GM21619 (cell line): ENCODE results near the gene ITGB6.
"Not testable (repeated sequence)": the region's sequence is repeated elsewhere in the genome, so short reads cannot be mapped to it uniquely, and the experiment has no call there.

Source experiments
- ATAC-seq: cut with Tn5 transposase; IDR thresholded peaks from one replicate; pipeline ENCODE4 v1.9.1; 2021; ENCODE audit not compliant: unreplicated experiment

The ITGB6 gene

GRCh38 chr2:160197587-160197986 lies 2.5 kb downstream of the ITGB6 start:
- no peak for ATAC-seq

DNA sequence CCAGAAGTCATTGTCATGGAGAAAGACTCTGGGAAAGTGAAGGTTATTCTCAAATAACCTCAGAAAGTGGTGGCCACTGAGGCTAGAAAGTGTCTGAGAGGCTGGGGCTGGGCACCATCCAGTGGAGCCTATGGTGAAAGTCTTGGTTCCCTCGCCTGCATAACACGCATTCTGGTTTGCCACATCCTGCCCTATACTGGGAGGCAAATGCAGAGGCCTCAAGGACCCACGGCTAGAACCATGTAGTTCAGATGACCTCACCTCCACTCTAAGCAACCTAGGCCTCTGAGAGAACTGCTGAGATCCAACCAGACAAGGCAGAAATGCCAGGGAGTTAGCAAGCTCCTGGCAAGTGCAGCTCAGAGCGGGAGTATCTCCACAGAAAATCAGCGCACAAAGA lies 5.1 kb downstream of the ITGB6 start:
- ATAC-seq, result no peak

GRCh38 chr2:160194351-160194750 lies 5.7 kb downstream of the ITGB6 start:
- no peak for ATAC-seq

DNA sequence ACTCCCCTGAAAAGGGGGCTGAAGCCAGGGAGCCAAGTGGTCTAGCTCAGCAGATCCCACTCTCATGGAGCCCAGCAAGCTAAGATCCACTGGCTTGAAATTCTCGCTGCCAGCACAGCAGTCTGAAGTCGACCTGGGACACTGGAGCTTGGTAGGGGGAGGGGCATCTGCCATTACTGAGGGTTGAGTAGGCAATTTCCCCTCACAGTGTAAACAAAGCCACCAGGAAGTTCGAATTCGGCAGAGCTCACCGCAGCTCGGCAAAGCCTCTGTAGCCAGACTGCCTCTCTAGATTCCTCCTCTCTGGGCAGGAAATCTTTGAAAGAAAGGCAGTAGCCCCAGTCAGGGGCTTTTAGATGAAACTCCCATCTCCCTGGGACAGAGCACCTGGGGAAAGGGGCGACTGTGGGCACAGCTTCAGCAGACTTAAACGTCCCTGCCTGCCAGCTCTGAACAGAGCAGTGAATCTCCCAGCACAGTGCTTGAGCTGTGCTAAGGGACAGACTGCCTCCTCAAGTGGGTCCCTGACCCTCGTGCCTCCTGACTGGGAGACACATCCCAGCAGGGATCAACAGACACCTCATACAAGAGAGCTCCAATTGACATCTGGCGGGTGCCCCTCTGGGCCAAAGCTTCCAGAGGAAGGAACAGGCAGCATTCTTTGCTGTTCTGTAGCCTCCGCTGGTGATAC lies 18.8 kb downstream of the ITGB6 start:
- ATAC-seq, result not testable (repeated sequence)

DNA sequence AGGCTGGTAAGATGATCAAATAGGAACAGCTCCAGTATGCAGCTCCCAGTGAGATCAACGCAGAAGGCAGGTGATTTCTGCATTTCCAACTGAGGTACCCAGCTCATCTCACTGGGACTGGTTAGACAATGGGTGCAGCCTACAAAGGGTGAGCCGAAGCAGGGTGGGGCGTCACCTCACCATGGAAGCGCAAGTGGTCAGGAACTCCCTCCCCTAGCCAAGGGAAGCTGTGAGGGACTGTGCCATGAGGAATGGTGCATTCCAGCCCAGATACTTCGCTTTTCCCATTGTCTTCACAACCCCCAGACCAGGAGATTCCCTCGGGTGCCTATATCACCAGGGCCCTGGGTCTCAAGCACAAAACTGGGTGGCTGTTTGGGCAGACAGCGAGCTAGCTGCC lies 19.4 kb downstream of the ITGB6 start:
- not testable (repeated sequence) for ATAC-seq

- ATAC-seq, result no peak
These were observed 19.9 kb downstream of the ITGB6 start for GRCh38 chr2:160180172-160180571.

DNA sequence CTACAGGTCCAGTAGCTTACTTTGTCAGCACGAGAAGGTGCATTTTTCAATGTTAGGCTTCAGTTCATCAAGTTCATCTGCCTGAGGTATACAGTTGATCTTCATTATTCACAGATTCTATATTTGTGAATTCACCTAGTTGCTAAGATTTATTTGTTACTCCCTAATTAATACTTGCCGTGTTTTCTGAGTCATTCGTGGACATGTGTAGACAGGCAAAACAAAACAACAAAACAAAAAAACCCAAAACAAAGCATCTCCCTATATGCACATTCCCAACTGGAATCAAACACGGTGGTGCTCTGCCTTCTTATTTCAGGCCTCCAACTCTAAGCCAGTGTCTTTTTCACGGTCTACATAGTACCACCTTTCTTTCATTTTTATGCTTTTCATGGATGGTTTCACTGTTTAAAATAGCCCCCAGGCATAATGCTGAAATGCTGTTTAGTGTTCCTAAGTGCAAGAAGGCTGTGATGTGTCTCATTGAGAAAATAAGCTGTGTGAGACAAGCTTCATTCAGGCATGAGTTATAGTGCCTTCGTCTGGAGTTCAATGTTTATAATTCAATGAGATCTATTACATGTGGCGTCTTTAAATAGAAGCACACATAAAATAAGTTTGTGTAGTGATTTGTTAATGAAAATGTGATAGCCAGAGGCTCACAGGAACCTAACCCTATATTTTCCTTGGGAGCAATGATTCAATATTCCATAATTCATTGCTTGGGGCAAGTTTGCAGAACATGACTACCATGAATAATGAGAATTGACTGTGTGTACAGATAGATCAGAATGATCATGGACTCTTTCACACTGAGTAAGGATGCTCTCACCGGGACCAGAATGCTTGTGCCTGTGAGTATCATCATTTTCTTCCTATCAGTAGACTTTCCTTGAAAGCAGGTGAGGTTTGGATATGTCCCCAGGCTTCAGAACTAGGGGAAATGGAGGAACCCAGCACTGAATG lies 24.6 kb downstream of the ITGB6 start:
- ATAC-seq, result no peak

GRCh38 chr2:160174322-160174721 lies 25.8 kb downstream of the ITGB6 start:
- ATAC-seq, result no peak

DNA sequence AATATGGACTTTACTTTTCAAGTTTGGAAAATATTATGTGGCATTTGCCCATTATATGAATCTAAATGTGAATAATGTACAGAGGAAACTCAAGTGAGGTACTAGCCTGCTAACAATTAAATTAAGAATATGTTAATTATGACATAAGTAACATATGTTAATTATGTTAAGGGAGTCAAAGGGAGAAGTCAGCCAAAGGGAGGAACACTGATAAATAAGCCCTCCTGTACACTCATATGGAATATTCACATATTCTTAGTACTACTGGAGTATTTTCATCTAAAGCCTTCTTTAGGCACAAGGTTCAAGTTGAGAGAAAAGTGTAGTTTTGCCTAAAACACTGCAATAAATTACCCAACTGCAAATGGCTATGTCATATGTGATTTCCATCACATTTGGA lies 30.1 kb downstream of the ITGB6 start:
- ATAC-seq, result no peak

DNA sequence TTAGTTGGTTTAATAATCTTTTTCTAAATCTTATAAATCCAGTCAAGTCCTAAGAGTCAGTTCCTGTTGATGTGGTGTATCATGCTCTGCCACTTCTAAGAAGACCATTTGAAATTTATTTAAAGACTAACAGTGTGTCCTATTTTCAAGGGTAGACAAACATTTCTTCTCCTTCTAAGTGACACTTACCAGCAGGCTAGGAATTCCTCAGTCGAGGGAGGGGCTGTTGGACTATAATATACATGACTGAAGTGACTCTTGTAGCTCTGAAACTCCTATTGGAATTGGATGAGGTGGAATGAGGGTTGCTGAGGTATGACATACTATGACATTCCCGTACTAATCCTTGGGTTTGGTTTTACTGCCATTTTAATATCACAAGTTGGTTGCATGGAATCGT lies 30.6 kb downstream of the ITGB6 start:
- no peak for ATAC-seq

- ATAC-seq, result no peak
These were observed 31.2 kb downstream of the ITGB6 start for GRCh38 chr2:160168878-160169277.

DNA sequence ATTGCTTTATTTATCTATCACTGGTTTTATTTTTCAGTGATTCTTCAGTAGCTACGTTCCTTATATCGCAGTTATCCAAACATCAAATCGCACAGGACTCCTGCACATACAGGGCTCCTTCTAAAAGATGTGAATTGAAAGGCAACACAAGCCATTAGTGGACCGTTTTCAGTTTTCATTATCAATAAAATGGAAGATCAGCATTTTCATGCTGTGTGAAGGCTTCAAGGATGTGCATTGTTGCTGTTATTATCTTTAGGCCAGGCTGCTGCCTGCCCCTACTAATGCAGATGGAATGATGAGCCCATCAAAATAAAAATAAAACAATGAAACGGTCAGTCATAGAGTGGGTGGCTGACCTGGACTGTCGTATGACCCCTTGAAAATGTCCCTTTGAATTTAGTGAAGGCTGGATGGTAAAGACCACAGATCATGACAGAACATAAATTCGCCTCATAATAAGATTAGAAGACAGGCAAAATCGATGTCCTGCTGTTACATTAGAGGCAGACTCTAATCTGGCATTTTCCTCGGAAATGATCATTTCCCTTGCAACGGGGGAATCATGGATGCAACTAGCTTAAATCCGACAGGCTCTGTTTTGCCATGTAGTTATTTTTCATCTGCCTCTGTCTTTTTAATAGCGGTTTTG lies 32.9 kb downstream of the ITGB6 start:
- no peak for ATAC-seq

DNA sequence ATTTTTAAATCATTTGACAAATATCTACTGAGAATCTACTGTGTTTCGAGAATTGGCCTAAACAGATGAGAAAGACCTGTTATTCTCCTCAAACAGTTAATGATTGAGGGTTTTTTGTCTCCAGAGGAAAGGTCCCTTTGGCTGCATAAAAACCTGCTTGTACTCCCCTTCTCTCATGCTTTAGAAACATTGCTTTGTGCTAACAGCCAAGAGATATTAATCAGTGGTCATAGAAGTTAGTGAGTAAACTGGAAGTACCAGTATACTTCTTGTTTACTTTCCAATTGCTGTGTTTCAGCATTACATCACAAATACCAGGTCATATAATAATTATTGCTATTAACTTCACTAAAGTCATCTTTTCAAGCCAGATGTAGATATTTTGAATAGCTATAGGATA lies 34.1 kb downstream of the ITGB6 start:
- ATAC-seq, result no peak

DNA sequence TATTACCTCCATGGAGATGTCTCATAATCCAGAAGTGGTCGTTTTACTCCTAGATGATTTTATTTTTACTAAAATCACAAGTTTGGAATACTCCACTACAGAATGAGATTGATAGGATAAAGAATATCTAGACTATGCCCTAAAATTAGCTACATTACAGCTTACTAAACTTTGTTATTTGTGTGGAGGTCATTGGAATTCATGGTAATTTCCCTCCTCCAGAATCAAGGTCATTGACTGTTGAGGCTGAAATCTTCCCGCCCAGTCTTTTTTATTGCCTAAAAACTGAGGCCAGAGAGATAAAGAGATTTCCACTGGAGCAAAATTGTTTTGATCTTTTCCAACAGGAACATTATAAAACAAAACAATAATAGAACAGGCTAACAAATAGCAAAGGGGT lies 35.0 kb downstream of the ITGB6 start:
- no peak for ATAC-seq

DNA sequence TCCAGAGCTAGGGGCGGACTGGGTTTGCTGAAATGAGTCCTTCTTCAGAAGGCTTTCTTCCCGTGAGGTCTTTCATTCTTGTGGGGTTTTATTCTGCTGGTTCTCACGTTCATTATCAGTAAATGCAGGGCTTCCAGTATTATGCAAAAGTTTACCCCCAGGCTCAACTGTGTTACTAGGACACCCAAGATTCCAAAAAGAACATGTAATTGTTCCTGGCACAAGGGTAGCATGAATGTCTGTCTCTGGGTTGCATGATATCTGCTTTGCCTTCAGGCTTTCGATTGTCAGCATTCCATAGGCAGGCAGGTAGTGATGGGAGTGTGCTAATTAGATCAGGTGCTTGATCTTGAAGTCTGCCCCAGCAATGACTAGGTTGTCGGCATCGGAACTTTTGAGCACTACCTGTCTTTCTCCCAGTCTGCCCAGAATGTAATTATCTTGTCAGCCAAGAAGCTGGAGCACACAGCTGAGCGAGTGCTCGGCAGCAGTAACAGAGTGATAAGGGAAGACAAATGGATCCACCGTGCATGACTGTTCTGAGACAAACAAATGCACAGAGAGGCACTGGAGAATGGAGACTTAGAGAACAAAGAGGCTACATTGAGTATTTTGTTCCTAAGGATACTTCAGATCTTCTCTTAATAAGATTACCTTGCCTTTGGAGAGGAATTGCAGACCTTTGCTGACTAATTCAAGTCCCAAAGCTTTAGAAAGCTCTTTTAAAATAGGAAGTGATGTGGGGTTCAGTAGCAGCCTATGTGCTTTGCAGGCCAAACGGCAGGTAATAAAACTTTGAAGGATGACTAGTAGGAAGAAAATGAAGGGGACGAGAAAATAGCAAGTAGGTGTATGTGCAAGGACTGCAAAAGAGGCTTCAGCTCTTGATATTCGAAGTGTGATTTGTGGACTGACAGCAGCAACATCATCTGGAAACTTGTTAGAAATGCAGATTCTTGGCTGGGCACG lies 41.9 kb downstream of the ITGB6 start:
- ATAC-seq, result no peak

GRCh38 chr2:160156665-160157064 lies 43.4 kb downstream of the ITGB6 start:
- no peak for ATAC-seq

DNA sequence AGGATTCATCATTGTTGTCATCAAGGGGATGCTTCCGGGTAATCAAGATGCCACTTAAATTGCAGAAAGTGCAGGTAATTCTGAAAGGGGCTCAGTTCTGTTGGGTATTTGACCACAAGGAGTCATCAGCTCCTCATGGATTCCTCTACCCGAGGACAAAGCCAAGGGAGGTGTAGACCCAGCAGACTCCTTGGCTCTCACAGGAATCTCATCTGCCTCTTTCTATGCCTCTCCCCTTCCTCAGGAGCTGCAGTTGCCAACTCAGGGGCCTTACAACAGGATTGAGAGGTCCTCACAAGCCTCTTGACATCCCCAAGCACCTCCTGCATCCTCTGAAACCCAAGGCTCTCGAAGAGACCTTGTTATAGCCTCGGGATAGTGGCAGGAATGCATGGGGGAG lies 44.0 kb downstream of the ITGB6 start:
- ATAC-seq, result no peak

DNA sequence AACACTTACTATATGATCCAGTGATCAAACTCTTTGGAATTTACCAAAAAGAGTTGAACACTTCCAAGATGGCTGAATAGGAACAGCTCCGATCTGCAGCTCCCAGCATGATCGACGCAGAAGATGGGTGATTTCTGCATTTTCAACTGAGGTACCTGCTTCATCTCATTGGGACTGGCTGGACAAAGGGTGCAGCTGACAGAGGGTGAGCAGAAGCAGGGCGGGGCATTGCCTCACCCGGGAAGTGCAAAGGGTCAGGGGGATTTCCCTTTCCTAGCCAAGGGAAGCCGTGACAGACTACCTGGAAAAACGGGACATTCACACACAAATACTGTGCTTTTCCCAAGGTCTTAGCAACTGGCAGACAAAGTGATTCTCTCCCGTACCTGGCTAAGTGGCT lies 51.7 kb downstream of the ITGB6 start:
- ATAC-seq, result not testable (repeated sequence)

- ATAC-seq, result no peak
These were observed 54.6 kb downstream of the ITGB6 start for GRCh38 chr2:160145471-160145870.

- ATAC-seq, result no peak
These were observed 55.6 kb downstream of the ITGB6 start for GRCh38 chr2:160144280-160144990.
